Stimulated activated CD4-positive, alpha-beta T cell treated with anti-CD3 and anti-CD28 coated beads, Interleukin-12 subunit alpha, Interleukin-12 subunit beta, amount 100 ng/mL, for 4 hours (primary cell): ENCODE data around the gene ZNF423.
"Not testable (repeated sequence)": the region's sequence is repeated elsewhere in the genome, so short reads cannot be mapped to it uniquely, and the experiment has no call there.

Source experiments
- DNase-seq: peaks from one replicate; pipeline ENCODE4 v3.0.0-alpha.2; 2020

ZNF423 gene

DNA sequence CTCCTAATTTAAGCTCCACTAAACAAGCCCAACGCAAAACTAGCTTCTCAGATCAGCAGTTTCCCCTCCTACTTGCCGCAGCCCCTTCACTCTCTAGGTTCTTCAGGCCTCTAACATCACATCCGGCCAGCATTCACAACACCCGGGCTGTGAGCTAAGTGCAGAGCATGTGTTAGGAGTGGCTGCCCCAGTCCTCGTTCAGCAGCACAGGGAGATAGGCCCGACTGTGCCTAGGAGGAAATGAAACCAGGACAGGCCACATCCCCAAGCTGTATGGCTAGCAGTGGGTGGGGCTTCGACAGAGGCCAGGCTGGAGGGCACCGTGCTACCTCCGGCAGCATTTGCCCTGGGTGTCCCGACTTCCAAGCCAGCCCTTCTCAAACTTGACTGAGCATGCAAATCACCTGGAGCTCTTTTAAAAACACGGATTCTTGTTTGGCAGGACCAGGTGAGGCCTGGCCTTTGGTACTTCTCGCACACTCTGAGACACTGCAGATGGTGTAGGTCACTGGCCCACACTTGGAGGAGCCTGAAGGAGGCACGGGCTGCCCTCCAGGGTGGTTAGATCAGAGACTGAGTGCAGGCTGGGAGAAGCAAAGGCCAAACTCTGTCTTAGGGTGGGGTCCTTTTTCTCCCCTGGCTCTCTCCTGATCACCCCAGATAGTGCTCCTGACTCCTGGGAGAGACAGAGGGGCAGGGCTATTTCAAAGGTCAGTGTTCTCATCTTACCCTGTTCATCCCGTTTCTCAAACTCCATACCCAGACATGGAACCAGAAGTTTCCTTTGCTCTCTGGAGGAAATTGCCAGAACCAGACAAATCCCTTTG lies 280.4 kb downstream of the ZNF423 start:
- DNase-seq = no peak

DNA sequence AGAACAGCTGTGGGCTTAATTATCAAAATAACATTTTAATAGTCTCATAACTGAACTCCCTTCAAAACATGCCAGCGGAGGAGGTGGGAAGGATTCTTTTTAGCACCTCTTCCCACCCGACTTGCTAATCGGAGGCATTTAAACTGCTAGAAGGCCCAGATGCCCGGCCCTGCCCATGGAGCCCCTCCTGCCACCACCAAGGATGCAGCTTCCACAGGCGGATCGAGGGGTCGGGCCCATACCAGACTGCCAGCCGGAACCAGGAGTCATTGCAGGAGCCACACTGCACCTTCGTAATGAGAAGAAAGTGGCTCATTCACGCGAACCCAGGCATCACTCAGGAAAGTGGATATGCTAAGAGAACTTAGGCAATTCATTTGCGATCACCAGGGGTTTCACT lies 281.1 kb downstream of the ZNF423 start:
- DNase-seq = no peak

DNA sequence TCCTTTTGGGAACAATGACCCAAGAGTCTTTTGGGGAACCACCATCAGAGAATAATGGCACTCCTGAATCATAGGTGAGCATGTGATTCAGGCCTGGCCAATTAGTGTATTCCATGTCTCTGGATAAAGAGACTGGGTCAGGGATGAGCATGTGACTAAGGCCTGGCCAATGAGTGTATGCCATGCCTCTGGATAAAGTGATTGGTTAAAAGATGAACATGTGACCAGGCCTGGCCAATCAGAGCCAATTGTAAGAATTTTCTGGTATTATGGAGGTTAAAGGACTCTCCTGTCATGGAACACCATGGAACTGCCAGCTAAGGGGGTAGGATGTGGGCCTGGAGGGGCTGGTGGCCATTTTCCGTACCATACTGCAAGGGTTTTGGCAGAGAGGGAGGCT lies 288.0 kb downstream of the ZNF423 start:
- no peak for DNase-seq

DNA sequence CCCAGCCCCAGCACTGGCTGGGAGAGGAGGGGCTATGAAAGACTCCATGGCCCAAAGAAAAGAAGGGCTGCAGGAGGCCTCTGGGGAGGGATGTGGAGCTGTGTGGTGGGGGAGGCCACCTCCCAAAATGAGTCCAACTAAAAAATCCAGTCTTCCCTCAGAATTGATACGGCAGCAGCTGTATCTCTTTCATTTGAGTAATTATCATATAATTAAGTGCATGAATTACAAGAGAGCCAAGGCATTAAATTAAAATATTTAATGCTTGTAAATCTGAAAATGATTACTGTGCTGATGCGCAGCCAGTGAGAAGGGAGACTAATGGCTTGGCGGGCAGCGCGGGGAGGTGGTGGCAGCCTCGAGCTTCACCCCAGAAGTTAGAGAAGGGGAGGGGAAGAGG lies 289.5 kb downstream of the ZNF423 start:
- no peak for DNase-seq

DNA sequence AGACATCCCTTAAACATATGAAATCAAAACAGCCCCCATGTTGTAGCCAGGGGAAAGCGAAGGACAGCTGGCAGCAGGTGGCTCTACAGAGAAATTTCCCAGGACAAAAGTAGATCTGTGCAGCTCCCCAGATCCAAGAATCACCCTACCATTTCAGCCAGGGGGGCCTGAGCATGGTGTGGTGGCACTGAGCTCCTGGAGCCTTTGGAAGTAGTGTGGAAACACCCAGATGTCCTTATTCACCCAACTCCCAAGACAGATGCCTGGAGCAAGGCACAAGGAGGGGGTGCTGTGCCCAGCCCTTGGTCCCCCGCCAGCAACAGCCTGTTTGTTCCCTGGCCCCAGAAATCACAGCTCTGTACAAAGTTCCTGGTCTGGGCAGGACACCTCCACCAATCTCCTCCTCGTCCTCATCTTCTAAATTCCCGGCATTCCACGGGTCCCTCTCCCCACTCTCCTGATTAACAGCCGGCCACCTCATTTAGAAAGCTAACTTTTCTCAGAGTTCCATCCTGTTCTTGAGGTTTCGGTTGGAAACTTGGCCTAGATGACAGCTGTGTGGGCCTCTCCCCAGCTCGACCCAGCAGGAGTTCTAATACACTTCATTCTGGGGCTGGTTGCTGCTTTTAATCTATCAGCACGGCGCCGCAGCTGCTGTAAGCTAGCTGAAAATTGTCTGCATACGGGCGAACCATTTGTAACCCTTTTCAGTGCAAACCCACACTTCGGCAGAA lies 291.2 kb downstream of the ZNF423 start:
- DNase-seq = no peak

DNA sequence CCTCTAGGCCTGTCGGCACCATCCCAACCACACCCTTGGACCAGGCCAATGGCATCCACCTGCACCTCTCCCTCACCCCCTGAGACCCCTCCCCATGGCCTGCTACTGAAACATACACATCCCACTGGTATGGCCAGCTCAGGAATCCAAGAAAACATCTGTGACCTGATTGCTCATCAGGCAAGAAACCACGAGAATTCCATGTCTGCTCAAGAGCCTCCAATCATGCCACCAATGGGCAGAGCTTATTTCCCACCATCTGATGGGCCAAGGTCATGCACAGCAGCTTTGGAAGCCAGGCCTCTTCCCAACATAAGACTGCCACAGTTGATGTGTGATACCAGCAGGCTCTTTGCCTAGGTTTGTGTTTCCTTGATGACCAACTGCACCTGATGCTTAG lies 292.2 kb downstream of the ZNF423 start:
- no peak for DNase-seq

DNA sequence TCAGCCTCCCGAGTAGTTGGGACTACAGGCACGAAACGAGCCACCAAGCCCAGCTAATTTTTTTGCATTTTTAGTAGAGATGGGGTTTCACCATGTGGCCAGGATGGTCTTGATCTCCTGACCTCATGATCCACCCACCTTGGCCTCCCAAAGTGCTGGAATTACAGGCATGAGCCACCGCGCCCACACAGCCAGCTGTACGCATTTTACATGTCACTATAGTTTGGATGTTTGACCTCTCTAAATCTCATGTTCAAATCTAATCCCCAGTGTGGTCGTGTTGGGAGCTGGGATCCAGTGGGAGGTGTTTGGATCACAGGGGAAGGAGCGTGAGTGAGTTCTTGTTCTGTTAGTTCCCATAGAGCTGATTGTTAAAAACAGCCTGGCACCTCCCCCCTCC lies 293.0 kb downstream of the ZNF423 start:
- DNase-seq = not testable (repeated sequence)

DNA sequence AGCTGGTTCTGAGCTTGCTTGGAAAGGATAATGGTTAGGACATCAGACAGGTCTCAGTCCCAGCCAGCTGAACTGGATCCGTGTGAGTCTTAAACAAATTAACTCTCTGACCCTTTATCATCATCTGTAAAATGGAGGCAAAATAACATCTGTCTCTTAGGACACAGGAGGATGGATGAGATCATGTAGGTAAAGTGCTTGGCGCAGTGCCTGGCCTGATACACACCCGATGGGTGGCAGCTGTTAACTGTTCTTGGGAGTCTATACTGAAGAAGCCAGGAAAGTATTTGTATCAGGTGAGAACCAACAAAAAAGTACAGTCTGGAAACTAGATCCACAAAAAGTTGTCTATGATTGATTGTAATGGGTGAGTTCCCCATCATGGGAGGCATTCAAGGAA lies 293.7 kb downstream of the ZNF423 start:
- DNase-seq = no peak

DNA sequence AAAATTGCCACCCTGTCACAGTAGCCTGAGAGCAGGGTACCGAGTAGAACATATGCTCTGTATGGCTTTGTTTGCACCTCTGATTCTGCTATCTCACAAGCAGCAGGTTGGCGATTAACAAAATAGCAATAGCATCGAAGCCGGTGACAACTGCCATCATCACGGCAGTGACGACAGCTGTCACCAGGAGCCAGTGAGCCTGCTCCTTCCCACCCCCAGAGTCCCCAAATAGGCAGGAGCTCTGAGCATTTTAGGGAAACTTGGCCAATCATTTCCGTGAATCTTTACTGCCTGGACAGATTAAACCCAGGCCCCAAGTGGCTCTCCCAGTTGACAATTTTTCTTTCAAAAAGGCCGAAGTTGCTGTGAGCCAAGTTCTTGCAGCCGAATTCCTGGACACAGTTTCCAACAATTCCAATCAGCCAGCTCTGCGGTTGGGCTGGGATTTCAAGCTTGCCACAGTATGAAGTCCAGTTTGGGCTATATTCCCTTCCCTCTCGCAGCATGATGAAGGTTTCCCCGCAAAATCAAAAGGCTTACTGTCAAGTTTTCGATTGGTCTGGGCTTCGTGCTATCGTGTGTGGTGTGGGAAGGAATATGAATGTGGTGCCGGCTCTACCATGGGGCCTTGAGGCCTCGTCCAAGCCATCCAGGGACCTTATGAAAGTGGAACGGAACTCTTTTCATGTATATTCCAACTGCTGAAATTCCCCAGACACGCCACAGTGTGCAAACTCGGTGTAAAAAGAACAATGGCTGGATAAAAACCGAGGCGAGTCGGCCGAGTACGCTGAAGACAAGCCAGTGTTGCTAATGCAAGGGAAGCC lies 295.7 kb downstream of the ZNF423 start:
- DNase-seq = no peak

DNA sequence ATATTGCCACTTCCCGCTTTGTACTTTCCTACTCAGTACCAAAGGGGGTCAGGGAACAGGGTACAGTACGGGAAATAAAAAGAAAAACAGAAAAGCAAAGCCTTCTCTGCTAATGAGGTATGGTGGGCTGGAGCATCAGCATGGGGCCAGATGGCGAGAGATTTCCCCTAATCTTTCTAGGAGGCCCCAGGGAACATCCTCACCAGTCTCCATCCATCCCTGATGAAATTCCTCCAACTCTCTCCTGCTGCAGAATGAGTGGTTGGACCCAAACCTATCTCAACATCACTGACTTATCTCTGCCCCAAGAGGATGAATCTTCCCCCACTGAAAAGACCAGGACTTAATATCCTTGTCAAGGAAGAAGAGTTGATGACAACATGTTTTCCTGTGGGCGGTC lies 296.7 kb downstream of the ZNF423 start:
- no peak for DNase-seq

DNA sequence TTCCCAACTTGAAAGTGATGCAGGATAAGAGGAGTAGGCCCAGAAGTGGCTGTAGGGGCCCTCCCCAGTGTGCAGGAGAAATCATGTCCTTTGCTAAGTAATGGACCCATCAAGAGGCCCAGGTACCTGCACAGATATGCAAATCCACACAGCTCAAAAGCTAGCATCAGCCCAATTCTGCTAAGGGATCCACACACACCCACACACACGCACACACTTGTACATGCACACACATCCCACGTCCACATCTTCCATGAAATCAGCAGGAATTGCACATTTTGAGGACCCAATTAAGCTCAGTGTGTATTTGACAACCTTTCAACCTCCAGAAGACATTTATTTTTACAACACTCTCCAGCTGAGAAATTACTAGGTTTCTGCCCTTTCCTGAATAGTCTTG lies 297.5 kb downstream of the ZNF423 start:
- no peak for DNase-seq

DNA sequence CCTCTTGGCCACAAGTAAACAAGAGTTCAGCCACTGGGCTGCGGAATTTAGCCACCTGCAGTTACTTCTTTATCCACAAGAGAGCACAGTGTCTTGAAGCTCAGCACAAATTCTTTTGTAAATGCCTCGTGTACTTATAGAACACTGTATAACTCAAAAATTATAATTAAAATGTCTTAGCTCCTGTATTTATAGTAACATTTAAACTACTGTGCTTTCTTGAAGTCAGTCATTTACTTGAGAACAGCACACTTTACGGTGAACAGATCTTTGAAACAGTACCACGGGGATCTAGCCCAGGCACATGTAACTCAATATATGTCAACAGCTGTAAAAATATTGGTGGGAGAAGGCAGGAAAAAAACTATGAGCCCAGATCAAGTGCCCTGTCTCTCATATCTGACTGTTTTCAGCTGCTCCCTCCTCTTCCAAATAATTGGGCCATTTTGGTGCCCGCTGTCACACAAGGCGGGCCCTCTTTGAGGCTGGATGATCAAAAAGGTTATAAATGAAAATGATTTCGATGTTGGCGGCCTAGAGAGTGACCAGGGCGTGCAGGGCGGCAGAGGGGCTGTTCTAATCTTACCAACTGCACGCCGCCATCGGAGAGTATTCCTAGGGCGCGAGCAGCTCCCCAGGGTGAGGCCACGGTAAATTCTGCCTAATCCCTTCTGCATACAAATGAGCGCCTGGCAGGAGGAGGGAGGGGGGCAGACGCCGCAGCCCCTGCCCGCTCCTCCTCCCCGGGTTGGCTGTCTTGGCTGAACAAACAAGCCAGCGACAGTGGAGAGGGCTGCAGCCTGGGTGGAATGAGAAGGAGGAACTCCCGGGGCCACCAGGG lies 299.1 kb downstream of the ZNF423 start:
- DNase-seq = no peak

DNA sequence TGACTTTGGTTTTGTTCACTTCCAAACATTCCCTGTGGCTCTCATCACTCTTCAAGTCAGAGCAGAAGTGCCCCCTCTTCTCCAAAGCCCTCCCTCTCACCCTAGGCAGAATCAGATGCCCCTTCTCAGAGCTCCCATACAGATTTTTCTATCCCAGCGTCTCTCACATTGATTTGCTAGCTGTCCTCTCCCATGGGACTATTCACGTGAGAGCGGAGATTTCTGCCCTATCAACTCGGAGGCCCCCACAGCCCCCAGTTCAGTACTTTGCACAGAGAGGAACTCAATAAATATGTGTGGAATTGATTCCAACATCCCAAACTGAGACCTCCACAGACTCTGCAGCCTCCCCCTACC lies 299.7 kb downstream of the ZNF423 start:
- DNase-seq = no peak

DNA sequence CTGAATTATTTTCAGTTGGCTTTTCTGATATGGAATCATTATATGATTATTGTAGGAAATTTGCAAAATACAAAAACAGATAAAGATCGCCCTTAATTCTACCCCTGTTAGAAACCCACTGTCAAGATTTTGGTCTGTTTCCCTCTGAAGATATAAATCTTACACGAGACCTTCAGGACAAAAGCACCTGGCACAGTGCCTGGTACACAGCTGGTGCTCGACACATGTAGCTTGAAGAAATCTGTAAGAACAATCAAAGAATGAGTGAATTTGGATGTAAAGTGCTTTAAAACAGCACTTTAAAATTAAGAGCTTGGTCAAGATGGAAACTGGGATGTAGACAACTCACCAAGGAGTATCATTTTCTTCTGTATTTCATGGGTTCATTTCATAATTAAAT lies 301.2 kb downstream of the ZNF423 start:
- DNase-seq = no peak

DNA sequence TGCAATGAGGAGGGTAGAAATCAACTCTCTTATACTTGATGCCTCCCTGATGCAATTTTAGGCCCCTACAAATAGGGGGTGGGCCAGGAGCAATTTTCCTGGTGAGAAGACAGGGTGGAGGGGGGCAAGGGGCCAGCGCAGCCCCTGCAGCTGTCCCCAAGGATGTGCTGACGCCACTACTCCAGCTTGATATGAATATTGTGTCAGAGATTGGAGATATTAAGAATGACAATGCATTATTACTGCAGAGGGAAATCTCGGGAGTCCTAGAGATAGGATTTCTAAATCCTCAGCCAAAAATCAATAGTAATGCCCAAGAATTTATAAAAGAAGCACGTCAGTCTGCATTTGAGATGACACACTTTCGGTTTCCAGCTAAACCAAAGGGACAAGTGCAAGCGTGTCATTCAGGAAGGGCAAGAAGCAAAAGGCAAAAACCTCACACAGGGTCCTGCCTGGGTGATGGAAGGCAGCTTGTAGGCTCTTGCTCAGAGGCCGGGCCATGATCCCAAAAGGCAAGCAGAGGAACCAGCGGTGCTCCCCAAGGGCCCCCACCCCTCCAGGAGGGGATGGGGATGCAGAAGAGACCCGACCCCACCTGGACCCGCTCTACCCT lies 303.5 kb downstream of the ZNF423 start:
- no peak for DNase-seq

DNA sequence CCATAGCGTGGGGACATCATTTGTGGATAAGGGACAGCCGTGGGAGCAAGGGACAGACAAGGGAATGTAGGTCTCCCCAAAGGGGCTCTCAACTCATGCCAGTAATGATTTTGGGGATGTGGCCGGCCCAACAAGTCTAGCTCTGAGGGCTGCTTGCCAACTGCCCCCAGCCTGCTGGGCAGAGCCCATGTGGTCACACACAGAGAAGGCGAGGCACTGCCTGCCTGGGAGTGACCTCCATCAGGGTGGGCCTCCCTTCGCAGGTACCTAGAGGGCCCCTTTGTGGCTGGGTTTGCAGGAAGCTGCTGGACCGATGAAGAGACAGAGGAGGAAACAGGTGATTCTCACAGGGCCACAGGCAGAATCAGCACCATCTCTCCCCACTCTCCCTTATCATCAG lies 305.2 kb downstream of the ZNF423 start:
- DNase-seq = no peak

DNA sequence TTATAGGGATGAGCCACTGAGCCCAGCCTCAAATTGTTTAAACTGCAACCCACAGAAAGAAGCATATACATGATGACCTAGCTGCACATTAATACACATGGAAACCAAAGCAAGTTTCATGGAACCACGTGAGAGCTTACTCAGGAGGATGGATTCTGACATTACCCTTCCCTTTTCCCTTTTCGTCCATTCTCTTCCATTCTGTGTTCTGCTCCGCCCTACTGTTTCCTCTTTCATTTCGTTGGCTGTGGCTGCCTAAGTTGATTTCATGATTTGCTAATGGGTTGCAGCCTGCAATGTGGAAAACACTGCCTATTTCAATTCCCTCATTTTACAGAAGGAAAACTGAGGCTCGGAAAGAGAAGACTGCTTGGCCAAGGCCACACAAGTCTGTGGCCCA lies 305.8 kb downstream of the ZNF423 start:
- no peak for DNase-seq

DNA sequence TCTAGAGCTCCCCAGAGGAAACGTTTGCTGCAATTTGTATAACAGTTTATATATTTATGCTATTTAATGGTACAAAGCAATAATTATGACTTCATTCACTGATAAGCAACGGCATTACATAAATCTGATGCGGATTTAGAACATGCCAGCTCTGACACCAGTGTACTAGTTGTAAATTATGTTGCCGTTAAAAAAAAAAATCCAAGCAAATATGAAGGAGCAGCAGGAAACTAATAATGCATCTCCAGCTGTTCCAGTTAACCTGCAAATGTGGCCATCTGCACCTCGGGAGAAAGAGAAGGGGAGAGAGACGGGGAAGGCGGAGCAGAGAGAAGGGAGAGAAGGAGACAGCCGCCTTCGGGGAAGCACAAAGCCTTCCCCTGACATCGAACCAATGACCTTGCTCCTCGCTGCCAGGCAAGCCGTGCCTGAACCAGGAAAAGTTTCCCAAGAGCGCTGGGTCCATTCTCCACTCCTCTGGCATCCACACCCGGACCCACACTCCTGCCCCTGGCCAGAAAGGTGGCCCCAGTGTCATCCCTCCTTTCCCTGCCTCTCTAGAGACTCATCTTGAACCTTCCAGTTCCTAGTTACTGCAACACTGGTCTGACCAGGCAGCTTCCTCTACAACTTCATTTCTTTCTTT lies 307.5 kb downstream of the ZNF423 start:
- no peak for DNase-seq

DNA sequence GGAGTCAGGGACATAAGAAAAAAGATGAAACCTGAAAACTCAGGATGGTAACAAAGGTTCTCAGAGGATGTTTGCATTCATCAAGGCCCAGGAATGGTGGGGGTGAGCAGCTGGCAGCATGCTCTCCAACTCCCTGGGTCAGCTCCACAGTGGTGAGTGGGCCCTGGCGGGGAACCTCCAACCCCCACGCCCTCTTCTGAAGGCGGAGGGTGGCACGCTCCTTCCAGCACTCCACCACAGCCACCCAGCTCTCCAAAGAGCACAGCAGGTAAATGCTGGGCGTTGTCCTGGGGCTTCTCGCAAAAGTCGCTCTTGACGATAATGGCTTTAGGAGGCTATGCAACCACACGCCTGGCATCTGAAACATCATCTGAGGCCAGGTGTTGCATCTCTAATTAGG lies 308.5 kb downstream of the ZNF423 start:
- no peak for DNase-seq

DNA sequence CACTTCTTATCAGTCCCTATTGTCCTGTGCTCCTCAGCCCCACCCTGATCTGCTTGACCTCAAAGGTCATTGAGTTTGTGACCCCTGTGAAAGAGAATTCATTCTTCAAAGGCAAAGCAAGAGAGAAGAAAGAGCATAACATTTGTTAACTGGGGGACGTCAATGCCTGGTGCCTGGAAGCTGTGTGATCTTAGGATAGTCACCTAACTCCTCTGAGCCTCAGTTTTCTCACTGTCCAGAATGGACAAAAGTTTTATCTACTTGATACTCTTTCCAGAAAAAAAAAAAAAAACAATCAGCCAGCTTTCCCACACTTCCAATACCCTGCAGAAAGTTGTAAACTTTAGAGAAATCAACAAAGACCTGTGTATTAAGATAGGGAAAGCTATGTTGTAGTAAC lies 309.2 kb downstream of the ZNF423 start:
- DNase-seq = no peak

DNA sequence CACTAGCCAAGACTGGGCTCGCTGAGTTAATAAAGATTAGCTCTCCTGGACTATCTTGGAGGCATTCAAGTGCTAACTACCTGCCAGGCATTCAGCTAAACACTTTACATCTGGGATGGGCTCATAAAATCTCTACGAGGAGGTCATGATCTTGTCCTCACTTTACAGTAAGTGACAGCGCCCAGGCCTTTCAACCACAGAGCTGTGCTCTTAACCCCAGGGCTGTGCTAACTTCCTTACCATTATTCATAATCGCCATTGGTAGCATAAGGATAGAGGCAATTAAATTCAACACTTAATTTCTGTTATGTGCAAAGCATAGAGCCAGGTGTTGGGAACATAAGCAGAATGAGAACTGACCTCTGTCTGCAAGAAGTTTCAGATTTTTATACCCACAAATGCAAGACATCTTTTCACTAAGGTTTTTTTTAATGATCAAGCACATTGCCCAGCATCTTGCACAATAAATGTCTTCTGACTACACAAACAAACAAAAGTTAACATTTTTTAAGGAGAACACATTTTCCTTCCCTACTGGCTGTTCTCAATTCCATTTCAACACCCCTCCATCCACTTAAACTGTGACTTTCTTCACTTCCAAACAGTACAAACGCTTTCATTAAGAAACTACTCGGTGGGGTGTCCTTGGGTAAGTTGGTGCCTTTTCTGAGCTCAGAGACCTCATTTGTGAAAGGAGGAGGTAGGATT lies 310.0 kb downstream of the ZNF423 start:
- no peak for DNase-seq
